NCI-H526 treated with DMSO at 0.1 percent for 48 hours (cell line): ENCODE measurements around the gene COA6.
"Not testable (repeated sequence)": the region's sequence is repeated elsewhere in the genome, so short reads cannot be mapped to it uniquely, and the experiment has no call there.

Experiments used
- DNase-seq: peaks from one replicate; lab custom pipeline; 2025; lab: John Stamatoyannopoulos, UW

Gene COA6

GRCh38 chr1:234373064-234373958 is at the start of gene COA6:
TSS of gene COA6 (plus strand) at chr1:234373456. CDS start at chr1:234373467, 11 bp downstream.
- DNase-seq: peak; percentile 81

GRCh38 chr1:234324821-234325220 is 48.4 kb upstream of the COA6 start:
- DNase-seq: no peak

- no peak for DNase-seq
These were observed 47.3 kb upstream of the COA6 start for GRCh38 chr1:234325878-234326496.

GRCh38 chr1:234326497-234327366 is 46.5 kb upstream of the COA6 start:
- no peak for DNase-seq

- no peak for DNase-seq
These were observed 45.6 kb upstream of the COA6 start for GRCh38 chr1:234327577-234328164.

GRCh38 chr1:234330843-234331215 is 42.4 kb upstream of the COA6 start:
- no peak for DNase-seq

- DNase-seq: no peak
These were observed 41.7 kb upstream of the COA6 start for GRCh38 chr1:234331507-234331906.

GRCh38 chr1:234336359-234336758 is 36.9 kb upstream of the COA6 start:
- no peak for DNase-seq

GRCh38 chr1:234337233-234337632 is 36.0 kb upstream of the COA6 start:
- no peak for DNase-seq

- DNase-seq: no peak
These were observed 32.7 kb upstream of the COA6 start for GRCh38 chr1:234340528-234340927.

- no peak for DNase-seq
These were observed 30.5 kb upstream of the COA6 start for GRCh38 chr1:234342774-234343173.

- DNase-seq: no peak
These were observed 28.0 kb upstream of the COA6 start for GRCh38 chr1:234345237-234345636.

- no peak for DNase-seq
These were observed 24.3 kb upstream of the COA6 start for GRCh38 chr1:234348964-234349363.

GRCh38 chr1:234355782-234356510 is 17.3 kb upstream of the COA6 start:
- no peak for DNase-seq

GRCh38 chr1:234356615-234357269 is 16.5 kb upstream of the COA6 start:
- not testable (repeated sequence) for DNase-seq

GRCh38 chr1:234357831-234358230 is 15.4 kb upstream of the COA6 start:
- DNase-seq: no peak

- no peak for DNase-seq
These were observed 12.1 kb upstream of the COA6 start for GRCh38 chr1:234361102-234361603.

- DNase-seq: no peak
These were observed 10.7 kb upstream of the COA6 start for GRCh38 chr1:234362558-234362957.

- DNase-seq: no peak
These were observed 4.8 kb upstream of the COA6 start for GRCh38 chr1:234368320-234369032.

- DNase-seq: no peak
These were observed 4.2 kb upstream of the COA6 start for GRCh38 chr1:234369033-234369430.
